Activated naive CD4-positive, alpha-beta T cell treated with anti-CD3 and anti-CD28 coated beads for 36 hours (primary cell): ENCODE data around the gene TAS2R40. TPM values are rescaled to one million over a fixed set of nuclear protein-coding genes. Genes with fewer than 3 reads are reported as not detected.
A peak's percentile ranks its signal among the peaks of the same experiment; 100 is the strongest.

Experiments
- CTCF ChIA-PET: fragments of 350-600 bp; sonication (Branson Sonifier 250); formaldehyde crosslinking; loops from one replicate; lab custom pipeline; 2021; ENCODE audit warnings: antibody characterized with exemption; lab: Charles Lee
- DNase-seq: peaks from one replicate; pipeline ENCODE4 v3.0.0-alpha.2; 2020
- H3K27ac Mint-ChIP-seq: one replicate; pipeline ENCODE4 v1.8.0; 2021; ENCODE audit warnings: mild to moderate bottlenecking, mixed read lengths
- H3K27me3 Mint-ChIP-seq: one replicate; pipeline ENCODE4 v1.8.0; 2021; ENCODE audit warnings: low read depth, mixed read lengths
- H3K36me3 Mint-ChIP-seq: one replicate; pipeline ENCODE4 v1.8.0; 2021; ENCODE audit warnings: low read depth, mixed read lengths
- H3K4me1 Mint-ChIP-seq: one replicate; pipeline ENCODE4 v1.8.0; 2021; ENCODE audit warnings: low read depth, mixed read lengths
- H3K4me3 Mint-ChIP-seq: one replicate; pipeline ENCODE4 v1.8.0; 2021; ENCODE audit warnings: mild to moderate bottlenecking, moderate library complexity, mixed read lengths
- H3K9me3 Mint-ChIP-seq: one replicate; pipeline ENCODE4 v1.8.0; 2021; ENCODE audit warnings: mixed read lengths
- intact Hi-C: fragments of 100-400 bp; cut with micrococcal nuclease; formaldehyde crosslinking; loops from one replicate; pipeline ENCODE4 v1.15.1; 2023
- total RNA-seq, 2 experiments: library from RNA; stranded (reverse); gene quantifications; one replicate each; pipeline ENCODE4 v1.2.3, GENCODE V29; 2021

Gene TAS2R40
- total RNA-seq, 2 experiments from 2014 or later = not detected

DNA sequence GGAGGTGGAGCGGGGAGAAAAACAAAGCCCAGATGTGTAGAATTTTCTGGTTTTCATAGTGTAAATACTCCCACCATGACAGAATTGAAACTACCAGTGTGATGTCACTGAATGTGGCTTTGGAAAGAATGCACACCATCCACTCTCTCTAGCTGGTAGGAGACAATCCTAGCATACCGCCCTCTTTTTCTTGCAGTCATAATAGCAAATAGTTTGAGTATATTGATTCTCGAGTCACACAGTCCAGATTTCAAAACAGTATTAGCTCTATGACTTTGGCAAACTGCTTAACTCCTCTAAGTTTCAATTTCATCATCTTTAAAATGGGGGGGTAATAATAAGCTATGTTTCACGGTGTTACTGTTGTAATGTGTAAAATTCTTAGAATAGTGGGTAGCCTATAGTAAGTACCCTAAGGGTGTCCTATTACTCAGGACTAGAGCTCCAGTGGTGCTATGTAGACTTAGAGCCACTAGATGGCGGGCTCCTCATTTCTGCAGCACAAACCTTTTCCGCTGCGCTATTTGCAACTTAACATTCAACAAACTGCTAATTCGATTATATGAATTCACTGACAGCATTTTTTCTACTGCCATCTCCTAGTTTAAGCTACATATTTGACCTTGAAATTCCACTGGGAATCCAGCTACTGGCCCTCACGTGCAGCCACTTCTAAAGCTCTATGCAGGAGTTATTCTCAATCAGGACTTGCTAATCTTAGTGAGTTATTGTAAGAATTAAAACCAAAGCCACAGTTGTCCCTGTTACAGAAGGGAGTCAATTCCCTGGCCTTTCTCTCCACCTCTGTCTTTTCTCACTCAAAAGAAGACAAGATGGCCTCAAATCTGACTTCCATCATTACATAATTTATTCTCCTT lies 18.7 kb downstream of the TAS2R40 start:
- DNase-seq = peak; percentile 85
- H3K27me3 Mint-ChIP-seq = peaks cover 1% of the 10 kb centered on the region
- H3K4me1 Mint-ChIP-seq = peaks cover 22% of the 10 kb centered on the region
- peaks cover 16% of the 10 kb centered on the region for H3K9me3 Mint-ChIP-seq
- peaks cover 2% of the 10 kb centered on the region for H3K36me3 Mint-ChIP-seq
- intact Hi-C loops = loop anchor here (1.0 to 10.0 kb wide), 5 partner anchors 21 to 884 kb away; partner anchors contain the start of gene OR2A14
- H3K4me3 Mint-ChIP-seq = no peak overlapping the region
- H3K27ac Mint-ChIP-seq = no peak overlapping the region
- CTCF ChIA-PET = interaction anchor here (0.6 to 6.7 kb wide), 54 partner anchors 8 to 894 kb away, joined by 3 to 137 read pairs (median 6); partner anchors contain the start of genes CASP2, EPHA1 and GSTK1

DNA sequence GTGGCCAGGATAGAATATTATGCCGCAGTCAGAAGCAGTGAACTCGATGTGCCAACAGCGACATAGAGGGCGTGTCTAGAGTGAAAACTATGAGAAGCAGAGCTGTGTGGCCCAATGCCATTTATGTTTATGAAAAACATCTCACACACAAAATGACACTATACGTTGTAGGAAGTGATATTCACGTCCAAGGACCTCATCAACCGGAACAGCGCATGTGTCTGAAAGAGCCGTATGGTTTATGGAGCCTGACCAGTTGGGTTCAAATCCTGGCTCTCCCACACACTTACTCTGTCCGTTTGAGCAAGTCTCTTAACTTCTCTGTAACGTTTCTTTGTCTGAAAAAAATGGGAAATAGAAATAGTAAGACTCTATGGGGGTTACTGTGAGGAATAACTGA lies 20.5 kb downstream of the TAS2R40 start:
- Mint-ChIP-seq H3K4me1 (peaks cover 40% of the 10 kb centered on the region), H3K9me3 (peaks cover 4% of the 10 kb centered on the region), H3K27me3 (no peaks in the 10 kb centered on the region), H3K36me3 (peaks cover 4% of the 10 kb centered on the region), H3K27ac (no peak overlapping the region), H3K4me3 (no peak overlapping the region)
- intact Hi-C loops = loop anchor here (10.0 kb wide), 1 partner anchor 882 kb away; the partner anchor contains the start of gene OR2A14
- no peak for DNase-seq
- CTCF ChIA-PET = interaction anchor here (0.7 to 6.7 kb wide), 6 partner anchors 14 to 175 kb away, joined by 3 to 137 read pairs (median 6); no protein-coding TSS in a partner anchor

DNA sequence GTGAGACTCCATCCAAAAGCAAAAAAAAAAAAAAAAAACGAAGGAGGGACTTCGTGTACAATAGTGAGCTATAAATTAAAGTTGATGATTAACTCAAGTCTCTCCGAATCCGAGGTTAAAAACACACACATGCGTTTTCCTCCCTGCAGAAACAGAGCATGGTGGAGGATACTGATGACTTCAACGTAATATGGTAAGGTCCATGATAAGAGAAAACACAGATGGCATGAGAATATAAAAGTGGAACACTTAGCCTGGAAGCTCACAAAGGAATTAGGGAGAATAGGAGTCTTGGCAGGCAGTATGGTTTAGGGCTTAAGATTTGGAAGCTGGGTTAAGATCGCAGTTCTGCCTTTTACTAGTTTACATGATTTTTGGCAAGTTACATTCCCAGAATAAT lies 21.3 kb downstream of the TAS2R40 start:
- intact Hi-C loops = loop anchor here (10.0 kb wide), 1 partner anchor 882 kb away; the partner anchor contains the start of gene OR2A14
- Mint-ChIP-seq H3K4me1 (peaks cover 43% of the 10 kb centered on the region), H3K9me3 (peaks cover 3% of the 10 kb centered on the region), H3K4me3 (no peak overlapping the region), H3K36me3 (peaks cover 4% of the 10 kb centered on the region), H3K27me3 (no peaks in the 10 kb centered on the region), H3K27ac (no peak overlapping the region)
- no peak for DNase-seq
- CTCF ChIA-PET = interaction anchor here (0.7 to 6.7 kb wide), 6 partner anchors 14 to 174 kb away, joined by 3 to 137 read pairs (median 6); no protein-coding TSS in a partner anchor

DNA sequence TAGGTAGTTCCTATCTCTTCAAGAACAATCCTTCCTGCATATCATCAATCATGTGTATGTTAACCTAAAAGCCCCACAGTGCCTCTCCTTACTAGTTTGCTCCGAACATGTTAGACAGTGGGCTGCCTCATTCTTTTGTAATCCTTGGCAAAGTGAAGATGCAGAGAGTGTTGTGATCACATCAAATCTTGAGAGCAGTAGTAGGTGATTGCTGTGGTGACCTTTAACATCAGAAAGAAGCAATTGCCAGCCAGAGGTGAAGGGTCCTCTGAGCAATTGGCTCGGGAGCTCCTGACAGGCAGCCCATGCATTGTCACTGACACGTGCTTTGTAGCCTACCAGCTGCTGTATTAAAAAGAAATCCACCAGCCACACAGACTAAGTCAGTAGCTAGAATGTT lies 21.8 kb downstream of the TAS2R40 start:
- Mint-ChIP-seq H3K36me3 (peaks cover 4% of the 10 kb centered on the region), H3K9me3 (peaks cover 3% of the 10 kb centered on the region), H3K4me1 (peaks cover 45% of the 10 kb centered on the region), H3K27ac (peak overlapping the region; percentile 46), H3K4me3 (no peak overlapping the region), H3K27me3 (no peaks in the 10 kb centered on the region)
- DNase-seq = no peak
- CTCF ChIA-PET = interaction anchor here (1.0 to 6.7 kb wide), 6 partner anchors 13 to 173 kb away, joined by 3 to 137 read pairs (median 6); no protein-coding TSS in a partner anchor
- intact Hi-C loops = loop anchor here (2.0 to 10.0 kb wide), 4 partner anchors 27 to 881 kb away; partner anchors contain the start of gene OR2A14

DNA sequence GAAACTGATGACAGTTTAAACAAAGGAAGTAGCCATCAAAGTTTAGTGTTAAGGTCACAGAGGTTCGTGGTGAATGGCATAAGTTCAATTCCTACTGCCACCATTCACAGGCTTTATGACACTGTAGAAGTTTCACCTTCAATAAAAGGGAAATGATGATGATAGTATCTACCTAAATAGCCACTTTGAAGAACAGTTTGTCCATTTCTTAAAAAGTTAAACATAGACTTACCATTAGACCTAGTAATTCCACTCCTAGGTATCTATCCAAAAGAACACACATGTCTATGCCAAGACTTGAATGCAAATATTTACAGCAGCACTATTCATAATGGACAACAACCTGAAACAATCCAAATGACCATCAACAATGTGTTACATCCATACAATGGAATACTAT lies 22.5 kb downstream of the TAS2R40 start:
- Mint-ChIP-seq H3K4me3 (no peak overlapping the region), H3K27ac (peak overlapping the region; percentile 32)

DNA sequence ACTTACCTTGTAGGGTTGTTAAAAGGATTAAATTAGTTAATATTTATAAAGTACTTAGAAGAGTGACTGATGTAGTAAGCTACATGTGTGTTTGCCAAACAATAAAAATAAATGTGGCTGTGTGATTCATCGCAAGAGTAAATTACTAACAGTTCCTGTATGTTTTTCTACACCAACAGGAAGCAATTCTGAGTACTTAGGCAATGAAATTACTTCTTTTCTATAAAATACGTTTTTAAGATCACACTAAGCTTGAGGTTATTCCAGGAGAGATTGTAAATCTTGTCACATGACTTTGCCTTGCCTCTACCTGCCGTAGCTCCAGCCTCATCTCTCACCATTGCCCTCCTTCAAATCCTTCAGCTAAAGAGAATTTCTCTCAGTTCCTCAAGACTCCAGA lies 23.3 kb downstream of the TAS2R40 start:
- Mint-ChIP-seq H3K27me3 (no peaks in the 10 kb centered on the region), H3K4me1 (peaks cover 57% of the 10 kb centered on the region), H3K9me3 (peaks cover 8% of the 10 kb centered on the region), H3K27ac (peak overlapping the region; percentile 81), H3K36me3 (peaks cover 7% of the 10 kb centered on the region), H3K4me3 (peak overlapping the region; percentile 1)
- DNase-seq = peak; percentile 43
- intact Hi-C loops = loop anchor here (1.0 to 10.0 kb wide), 11 partner anchors 13 to 880 kb away; partner anchors contain the start of genes GSTK1 and OR2A14
- CTCF ChIA-PET = interaction anchor here (1.1 to 2.2 kb wide), 7 partner anchors 9 to 127 kb away, joined by 3 to 6 read pairs (median 4); partner anchors contain the start of genes CASP2 and GSTK1

More for the DNA sequence above, 22.5 kb downstream of the TAS2R40 start:
- peaks cover 3% of the 10 kb centered on the region for H3K9me3 Mint-ChIP-seq
- peaks cover 4% of the 10 kb centered on the region for H3K36me3 Mint-ChIP-seq
- H3K4me1 Mint-ChIP-seq = peaks cover 51% of the 10 kb centered on the region
- intact Hi-C loops = loop anchor here (2.0 to 10.0 kb wide), 4 partner anchors 26 to 880 kb away; partner anchors contain the start of gene OR2A14
- H3K27me3 Mint-ChIP-seq = no peaks in the 10 kb centered on the region
- DNase-seq = no peak
- CTCF ChIA-PET = interaction anchor here (1.0 to 6.7 kb wide), 8 partner anchors 11 to 173 kb away, joined by 3 to 137 read pairs (median 6); partner anchors contain the start of gene CASP2

DNA sequence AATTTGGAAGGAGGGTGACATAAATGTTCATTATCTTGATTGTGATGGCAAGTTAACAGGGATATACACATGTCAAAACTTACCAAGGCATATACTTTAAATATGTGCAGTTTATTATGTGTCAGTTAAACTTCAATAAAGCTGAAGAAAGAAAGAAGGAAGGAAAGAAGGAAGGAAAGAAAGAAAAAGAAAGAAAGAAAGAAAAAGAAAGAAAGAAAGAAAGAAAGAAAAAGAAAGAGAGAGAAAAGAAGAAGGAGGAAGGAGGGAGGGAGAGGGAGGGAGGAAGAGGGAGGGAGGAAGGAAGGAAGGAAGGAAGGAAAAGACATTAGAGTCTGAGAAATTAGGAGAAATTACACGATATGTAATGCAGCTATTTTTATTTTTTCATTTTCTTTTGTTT lies 25.5 kb downstream of the TAS2R40 start:
- no peak overlapping the region for H3K4me3 Mint-ChIP-seq
- DNase-seq = no peak
- peaks cover 76% of the 10 kb centered on the region for H3K4me1 Mint-ChIP-seq
- peaks cover 8% of the 10 kb centered on the region for H3K9me3 Mint-ChIP-seq
- no peaks in the 10 kb centered on the region for H3K27me3 Mint-ChIP-seq
- H3K27ac Mint-ChIP-seq = no peak overlapping the region
- H3K36me3 Mint-ChIP-seq = peaks cover 7% of the 10 kb centered on the region
- CTCF ChIA-PET = interaction anchor here (0.6 kb wide), 1 partner anchor 854 kb away, joined by 3 read pairs; no protein-coding TSS in a partner anchor
- intact Hi-C loops = loop anchor here (10.0 kb wide), 1 partner anchor 877 kb away; the partner anchor contains the start of gene OR2A14

DNA sequence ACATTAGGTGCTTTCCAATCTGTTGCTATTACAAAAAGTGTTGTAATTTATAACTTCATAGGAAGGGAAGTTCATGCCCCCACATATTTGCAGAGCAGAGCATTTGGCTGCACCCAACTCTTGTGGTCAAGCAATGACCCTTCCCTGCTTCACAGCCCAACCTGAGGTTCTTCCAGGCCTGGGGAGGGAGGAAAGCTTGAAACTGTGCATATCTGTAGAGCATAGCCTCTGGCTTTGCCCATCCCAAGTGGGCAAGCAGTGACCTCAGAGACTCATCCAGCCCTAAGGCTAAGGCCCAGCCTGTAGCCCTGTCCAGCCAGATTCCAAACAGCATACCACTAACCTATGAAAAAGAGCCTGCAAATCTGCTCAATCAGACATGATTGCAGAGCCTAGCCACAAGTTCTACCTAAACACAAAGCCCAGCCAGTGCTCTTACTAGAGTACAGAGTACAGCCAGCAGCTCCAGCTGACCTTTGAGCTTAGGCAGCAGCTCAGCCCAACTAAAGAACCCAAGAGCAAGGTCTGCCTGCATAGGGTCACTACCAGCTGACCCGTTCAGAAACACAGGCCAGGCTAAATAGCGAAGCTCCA lies 27.0 kb downstream of the TAS2R40 start:
- H3K36me3 Mint-ChIP-seq = peaks cover 14% of the 10 kb centered on the region
- H3K27me3 Mint-ChIP-seq = no peaks in the 10 kb centered on the region
- intact Hi-C loops = loop anchor here (10.0 kb wide), 1 partner anchor 876 kb away; the partner anchor contains the start of gene OR2A14
- CTCF ChIA-PET = interaction anchor here (0.6 to 2.6 kb wide), 9 partner anchors 8 to 168 kb away, joined by 3 to 18 read pairs (median 3); no protein-coding TSS in a partner anchor
- DNase-seq = no peak
- H3K27ac Mint-ChIP-seq = no peak overlapping the region
- H3K9me3 Mint-ChIP-seq = peaks cover 14% of the 10 kb centered on the region
- H3K4me1 Mint-ChIP-seq = peaks cover 78% of the 10 kb centered on the region
- H3K4me3 Mint-ChIP-seq = no peak overlapping the region

DNA sequence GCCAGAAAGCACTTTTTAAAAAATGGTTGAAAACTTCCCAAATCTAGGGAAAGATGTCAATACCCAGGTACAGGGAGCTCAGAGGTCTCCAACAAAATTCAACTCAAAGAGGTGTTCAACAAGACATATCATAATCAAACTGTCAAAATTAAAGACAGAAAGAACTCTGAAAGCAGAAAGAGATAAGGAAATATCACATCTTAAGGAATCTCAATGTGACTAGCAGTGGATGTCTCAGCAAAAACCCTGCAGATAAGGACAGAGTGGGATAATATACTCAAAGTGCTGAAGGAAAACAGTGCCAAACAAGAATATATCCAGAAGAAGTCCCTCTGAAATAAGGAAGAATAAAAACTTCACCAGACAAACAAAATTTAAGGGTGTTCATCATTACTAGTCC lies 28.4 kb downstream of the TAS2R40 start:
- Mint-ChIP-seq H3K36me3 (peaks cover 15% of the 10 kb centered on the region), H3K27ac (peak overlapping the region; percentile 53), H3K4me1 (peaks cover 78% of the 10 kb centered on the region), H3K4me3 (no peak overlapping the region), H3K9me3 (peaks cover 20% of the 10 kb centered on the region), H3K27me3 (no peaks in the 10 kb centered on the region)
- intact Hi-C loops = loop anchor here (10.0 kb wide), 1 partner anchor 1565 kb away; no protein-coding TSS in a partner anchor
- CTCF ChIA-PET = interaction anchor here (0.7 to 2.6 kb wide), 5 partner anchors 10 to 167 kb away, joined by 3 to 18 read pairs (median 4); no protein-coding TSS in a partner anchor
- no peak for DNase-seq

DNA sequence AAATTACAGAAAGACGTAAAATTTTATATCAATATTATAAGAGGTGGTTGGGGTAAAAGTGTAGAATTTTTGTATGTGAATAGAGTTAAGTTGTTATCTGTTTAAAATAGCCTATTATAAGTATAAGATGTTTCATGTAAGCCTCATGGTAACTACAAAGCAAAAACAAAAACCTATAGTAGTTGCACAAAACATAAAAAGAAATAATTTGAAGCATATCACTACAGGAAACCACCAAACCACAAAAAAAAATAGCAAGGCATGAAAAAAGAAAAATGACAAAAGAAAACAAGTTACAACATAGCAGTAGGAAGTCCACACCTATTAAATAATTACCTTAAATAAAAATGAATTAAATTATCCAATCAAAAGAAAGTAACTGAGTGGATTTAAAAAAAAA lies 29.0 kb downstream of the TAS2R40 start:
- Mint-ChIP-seq H3K36me3 (peaks cover 15% of the 10 kb centered on the region), H3K4me1 (peaks cover 78% of the 10 kb centered on the region), H3K27ac (peak overlapping the region; percentile 75), H3K4me3 (no peak overlapping the region), H3K27me3 (no peaks in the 10 kb centered on the region), H3K9me3 (peaks cover 19% of the 10 kb centered on the region)
- no peak for DNase-seq
- CTCF ChIA-PET = interaction anchor here (0.6 to 2.6 kb wide), 4 partner anchors 10 to 415 kb away, joined by 3 to 18 read pairs (median 4); no protein-coding TSS in a partner anchor
- intact Hi-C loops = loop anchor here (1.0 to 10.0 kb wide), 3 partner anchors 8 to 1564 kb away; partner anchors contain the start of gene GSTK1

DNA sequence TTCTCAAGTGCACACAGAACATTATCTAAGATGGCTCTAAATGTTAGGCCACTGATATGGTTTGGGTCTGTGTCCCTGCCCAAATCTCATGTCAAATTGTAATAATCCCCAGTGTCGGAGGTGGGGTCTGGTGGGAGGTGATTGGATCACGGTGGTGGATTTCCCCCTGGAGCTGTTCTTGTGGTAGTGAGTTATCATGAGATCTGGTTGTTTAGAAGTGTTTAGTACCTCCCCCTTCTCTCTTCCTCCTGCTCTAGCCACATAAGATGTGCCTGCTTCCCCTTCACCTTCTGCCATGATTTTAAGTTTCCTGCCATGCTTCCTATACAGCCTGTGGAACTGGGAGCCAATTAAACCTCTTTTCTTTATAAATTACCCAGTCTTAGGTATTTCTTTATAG lies 30.2 kb downstream of the TAS2R40 start:
- Mint-ChIP-seq H3K4me3 (no peak overlapping the region), H3K27ac (peak overlapping the region; percentile 75), H3K9me3 (peaks cover 17% of the 10 kb centered on the region), H3K36me3 (peaks cover 11% of the 10 kb centered on the region), H3K27me3 (no peaks in the 10 kb centered on the region), H3K4me1 (peaks cover 75% of the 10 kb centered on the region)
- CTCF ChIA-PET = no interaction called here
- intact Hi-C loops = loop anchor here (10.0 kb wide), 1 partner anchor 1563 kb away; no protein-coding TSS in a partner anchor
- peak; percentile 57 for DNase-seq
